PFSK-1 (cell line): ENCODE measurements around the gene SLC13A2.

ENCODE experiments used
- TAF1 ChIP-seq: IDR thresholded peaks from 2 replicates; pipeline ENCODE4 v1.6.1; 2012; ENCODE audit warnings: low read length, control low read depth, borderline replicate concordance; ENCODE audit not compliant: insufficient read depth
- TF ChIP-seq, protein P1 (sequence below), 2 experiments: IDR thresholded peaks; 2 replicates each; pipeline versions ENCODE4 v1.6.1 to v1.8.0; 2011 to 2012; ENCODE audit warnings: low read depth in 2 of 2, low read length in 2 of 2, control low read depth in 1 of 2, inconsistent platforms in 1 of 2, mild to moderate bottlenecking in 1 of 2, moderate library complexity in 1 of 2; ENCODE audit not compliant: insufficient read depth in 1 of 2

- TF ChIP-seq, protein P1, sequence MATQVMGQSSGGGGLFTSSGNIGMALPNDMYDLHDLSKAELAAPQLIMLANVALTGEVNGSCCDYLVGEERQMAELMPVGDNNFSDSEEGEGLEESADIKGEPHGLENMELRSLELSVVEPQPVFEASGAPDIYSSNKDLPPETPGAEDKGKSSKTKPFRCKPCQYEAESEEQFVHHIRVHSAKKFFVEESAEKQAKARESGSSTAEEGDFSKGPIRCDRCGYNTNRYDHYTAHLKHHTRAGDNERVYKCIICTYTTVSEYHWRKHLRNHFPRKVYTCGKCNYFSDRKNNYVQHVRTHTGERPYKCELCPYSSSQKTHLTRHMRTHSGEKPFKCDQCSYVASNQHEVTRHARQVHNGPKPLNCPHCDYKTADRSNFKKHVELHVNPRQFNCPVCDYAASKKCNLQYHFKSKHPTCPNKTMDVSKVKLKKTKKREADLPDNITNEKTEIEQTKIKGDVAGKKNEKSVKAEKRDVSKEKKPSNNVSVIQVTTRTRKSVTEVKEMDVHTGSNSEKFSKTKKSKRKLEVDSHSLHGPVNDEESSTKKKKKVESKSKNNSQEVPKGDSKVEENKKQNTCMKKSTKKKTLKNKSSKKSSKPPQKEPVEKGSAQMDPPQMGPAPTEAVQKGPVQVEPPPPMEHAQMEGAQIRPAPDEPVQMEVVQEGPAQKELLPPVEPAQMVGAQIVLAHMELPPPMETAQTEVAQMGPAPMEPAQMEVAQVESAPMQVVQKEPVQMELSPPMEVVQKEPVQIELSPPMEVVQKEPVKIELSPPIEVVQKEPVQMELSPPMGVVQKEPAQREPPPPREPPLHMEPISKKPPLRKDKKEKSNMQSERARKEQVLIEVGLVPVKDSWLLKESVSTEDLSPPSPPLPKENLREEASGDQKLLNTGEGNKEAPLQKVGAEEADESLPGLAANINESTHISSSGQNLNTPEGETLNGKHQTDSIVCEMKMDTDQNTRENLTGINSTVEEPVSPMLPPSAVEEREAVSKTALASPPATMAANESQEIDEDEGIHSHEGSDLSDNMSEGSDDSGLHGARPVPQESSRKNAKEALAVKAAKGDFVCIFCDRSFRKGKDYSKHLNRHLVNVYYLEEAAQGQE (IDR thresholded peaks at IDR 0.05; ENCODE audit: insufficient read depth in 1 of 2, low read depth in 2 of 2, low read length in 2 of 2), result no peak
- no peak for TF ChIP-seq TAF1
Measured at GRCh38 chr17:28426081-28426519, 47.3 kb upstream of the SLC13A2 start.
